HG03432 (cell line): Measurements from ENCODE around the gene TMIGD1.
A peak's percentile ranks its signal among the peaks of the same experiment; 100 is the strongest.

Source experiments
- ATAC-seq: cut with Tn5 transposase; IDR thresholded peaks from one replicate; pipeline ENCODE4 v1.9.1; 2021; ENCODE audit warnings: mild to moderate bottlenecking, moderate library complexity; ENCODE audit not compliant: unreplicated experiment

TMIGD1 gene

DNA sequence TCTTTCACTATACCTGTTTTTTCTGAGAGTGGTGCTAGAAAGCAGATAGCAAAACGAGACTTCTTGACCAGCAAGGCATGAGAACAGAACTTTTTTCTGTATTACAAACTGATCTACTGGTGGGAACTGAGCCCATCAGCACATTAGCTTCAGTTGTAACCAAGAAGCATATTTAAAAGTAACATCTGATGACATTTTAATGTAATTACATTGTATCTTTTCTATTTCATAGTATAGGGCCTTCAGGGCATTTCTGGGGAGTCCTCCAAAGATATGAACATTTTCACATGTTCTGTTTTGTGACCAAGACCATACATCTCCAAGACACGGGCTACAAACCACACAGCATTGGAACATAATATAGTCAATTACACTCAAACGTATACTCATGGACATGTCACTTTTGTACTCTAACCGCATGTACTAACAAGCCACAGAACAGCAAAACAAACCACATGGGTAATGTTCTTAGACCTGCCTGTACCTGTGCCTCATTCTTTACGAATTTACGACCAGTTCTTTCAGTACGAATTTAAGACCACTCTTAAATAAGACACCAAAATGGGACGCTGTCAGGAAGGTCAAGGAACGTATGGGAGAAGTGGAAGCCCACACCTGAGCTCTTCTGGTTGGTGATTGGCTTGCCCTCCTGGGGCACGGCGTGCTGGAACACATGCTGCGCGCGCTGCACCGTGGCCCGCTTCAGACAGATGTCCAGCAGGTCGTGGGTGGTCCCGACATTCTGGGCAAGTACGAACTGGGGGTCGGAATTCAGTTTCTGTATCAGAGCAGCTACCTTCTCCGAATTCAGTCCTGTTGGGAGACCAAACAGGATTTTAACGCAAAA, 42.9 kb downstream of the TMIGD1 start:
- ATAC-seq: peak; percentile 50

DNA sequence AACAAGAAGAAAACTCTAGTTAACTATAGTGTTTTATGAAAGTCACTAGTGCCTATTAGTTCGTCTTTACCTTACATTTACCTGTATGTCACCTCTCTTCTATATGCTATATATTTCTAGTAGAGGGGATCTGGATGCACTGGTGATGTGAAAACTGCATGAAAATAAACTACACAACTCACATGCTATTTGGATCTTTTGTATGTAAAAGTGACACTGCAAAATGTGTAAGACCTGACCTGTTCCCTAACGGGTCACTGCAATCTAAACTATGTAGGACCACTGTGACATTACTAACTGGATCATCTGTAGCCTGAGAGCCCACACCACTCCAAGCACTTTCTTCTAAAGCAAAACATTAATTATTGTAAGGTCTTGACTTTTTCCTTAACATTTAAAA, 43.8 kb downstream of the TMIGD1 start:
- no peak for ATAC-seq

DNA sequence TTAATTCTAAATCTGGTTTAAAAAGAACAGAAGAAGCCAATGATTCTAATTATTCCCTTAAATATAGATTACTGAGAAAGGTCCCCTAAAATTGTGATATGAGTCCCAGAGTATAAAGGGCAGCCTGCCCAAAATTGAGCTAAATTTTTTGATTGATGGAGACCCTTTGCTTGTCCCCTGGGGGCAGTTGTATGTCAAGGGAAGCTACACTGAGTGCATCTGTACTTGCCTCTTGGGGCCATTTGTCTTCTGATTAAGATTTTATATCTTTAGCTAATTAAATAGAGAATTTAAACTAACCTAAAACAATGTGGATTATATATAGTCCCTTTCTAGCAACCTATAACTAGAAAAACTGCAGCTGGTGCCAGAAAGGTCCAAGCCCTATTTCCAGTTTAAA, 54.7 kb downstream of the TMIGD1 start:
- no peak for ATAC-seq

DNA sequence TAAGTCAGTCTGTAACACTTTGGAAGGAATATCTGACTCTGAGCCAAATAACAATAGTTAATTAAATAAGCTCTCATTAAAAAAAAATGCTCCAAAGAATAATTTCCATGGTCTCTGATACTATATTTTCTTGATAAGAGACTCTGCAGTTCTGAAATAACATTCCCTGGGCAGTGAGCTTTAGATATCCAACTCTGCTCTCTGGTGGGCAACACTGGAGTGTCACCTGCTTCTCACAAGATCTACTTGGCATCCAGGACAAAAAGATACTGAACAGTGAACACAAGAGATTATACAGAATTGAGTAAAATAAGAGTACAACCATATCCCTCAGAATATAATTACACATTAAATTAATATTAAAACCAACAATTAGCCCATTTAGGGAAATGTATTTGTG, 55.8 kb downstream of the TMIGD1 start:
- no peak for ATAC-seq

DNA sequence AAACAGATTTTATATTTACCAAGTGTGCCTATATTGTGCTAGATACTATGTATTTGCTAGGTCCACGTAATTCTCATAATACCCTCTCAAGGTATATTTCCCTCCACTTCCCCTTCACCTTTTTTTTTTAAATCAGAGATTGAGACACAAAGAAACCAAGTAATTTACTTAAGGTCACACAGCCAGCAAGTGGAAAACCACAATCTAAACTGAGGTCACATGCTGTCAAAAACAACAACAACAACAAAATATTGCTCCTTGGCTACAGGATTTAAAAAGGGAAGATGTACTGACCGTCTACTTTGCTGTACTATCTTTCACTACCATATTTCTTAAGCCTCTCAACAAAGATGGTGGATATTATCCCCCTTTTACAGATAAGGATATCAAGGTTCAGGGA, 57.9 kb downstream of the TMIGD1 start:
- no peak for ATAC-seq

DNA sequence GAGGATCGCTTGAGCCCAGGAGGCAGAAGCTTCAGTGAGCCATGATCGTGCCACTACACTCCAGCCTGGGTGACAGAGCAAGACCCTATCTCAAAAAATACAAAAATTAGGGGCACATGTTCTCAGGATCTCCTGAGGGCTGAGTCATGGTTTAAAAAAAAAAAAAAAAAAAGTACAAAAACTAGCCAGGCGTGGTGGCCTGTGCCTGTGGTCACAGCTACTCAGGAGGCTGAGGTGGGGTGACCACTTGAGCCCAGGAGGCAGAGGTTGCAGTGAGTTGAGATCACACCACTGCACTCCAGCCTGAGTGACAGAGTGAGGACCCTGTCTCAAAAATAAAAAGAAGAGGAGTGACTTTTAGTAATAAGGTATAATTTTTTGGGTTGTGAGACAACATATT, 59.0 kb downstream of the TMIGD1 start:
- ATAC-seq: no peak

DNA sequence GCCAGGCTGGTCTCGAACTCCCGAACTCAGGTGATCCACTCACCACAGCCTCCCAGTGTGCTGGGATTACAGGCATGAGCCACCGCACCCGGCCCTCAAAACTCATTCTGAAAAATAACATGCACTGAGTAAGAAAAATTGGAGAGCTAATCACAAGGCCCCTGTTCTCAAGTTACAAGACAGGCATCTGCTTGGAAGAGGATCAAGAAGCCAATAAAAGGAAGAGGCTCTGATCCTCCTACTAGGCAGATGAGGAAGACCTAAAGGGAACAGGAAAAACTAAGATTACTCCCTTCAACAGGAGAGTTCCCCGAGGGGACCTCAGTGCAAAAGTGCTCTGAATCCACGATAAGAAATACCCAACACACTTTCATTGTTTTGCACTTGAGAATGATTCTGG, 60.5 kb downstream of the TMIGD1 start:
- ATAC-seq: no peak

DNA sequence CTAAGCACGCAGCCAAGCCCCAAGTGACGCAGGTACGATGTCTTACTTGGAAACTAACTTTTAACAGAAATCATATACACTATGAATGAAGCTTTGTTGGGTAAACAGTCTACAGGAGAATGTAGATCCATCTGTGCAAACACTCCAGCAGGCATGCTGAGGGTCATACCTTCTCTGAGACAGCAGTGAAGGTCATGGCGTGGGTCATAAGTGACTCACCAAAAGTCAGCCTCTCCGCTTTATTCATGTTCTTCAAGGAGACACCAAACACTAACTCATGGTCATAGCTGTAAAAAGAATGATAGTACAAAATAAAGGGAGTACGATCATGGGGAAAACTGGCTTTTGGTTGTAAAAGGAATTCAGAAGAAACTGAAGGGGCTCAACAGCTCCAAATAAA, 62.8 kb downstream of the TMIGD1 start:
- ATAC-seq: no peak

DNA sequence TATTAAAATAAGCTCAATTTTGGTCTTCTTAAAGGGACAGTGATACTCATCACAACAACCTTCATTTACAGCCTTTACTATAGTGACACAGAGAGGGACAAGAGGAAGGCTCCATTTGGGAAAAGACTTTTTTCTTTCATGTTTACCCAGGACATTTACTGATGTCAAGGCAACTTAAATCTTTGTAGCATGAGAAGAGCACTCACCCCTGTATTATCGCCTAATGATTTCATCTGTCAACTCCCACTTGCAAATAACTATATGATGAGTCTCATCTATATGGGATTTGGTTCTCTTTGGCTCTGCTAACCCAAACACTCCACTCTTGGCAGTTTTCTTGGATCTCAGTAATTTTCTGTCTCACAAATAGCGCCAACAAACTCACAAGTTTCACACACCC, 66.2 kb downstream of the TMIGD1 start:
- ATAC-seq: no peak
